HG02678 (cell line): Measurements from ENCODE around the gene CCDC9.
"Not testable (repeated sequence)": the region's sequence is repeated elsewhere in the genome, so short reads cannot be mapped to it uniquely, and the experiment has no call there.

Experiments used
- ATAC-seq: cut with Tn5 transposase; IDR thresholded peaks from one replicate; pipeline ENCODE4 v1.9.1; 2021; ENCODE audit warnings: mild to moderate bottlenecking, moderate library complexity; ENCODE audit not compliant: unreplicated experiment

The CCDC9 gene

DNA sequence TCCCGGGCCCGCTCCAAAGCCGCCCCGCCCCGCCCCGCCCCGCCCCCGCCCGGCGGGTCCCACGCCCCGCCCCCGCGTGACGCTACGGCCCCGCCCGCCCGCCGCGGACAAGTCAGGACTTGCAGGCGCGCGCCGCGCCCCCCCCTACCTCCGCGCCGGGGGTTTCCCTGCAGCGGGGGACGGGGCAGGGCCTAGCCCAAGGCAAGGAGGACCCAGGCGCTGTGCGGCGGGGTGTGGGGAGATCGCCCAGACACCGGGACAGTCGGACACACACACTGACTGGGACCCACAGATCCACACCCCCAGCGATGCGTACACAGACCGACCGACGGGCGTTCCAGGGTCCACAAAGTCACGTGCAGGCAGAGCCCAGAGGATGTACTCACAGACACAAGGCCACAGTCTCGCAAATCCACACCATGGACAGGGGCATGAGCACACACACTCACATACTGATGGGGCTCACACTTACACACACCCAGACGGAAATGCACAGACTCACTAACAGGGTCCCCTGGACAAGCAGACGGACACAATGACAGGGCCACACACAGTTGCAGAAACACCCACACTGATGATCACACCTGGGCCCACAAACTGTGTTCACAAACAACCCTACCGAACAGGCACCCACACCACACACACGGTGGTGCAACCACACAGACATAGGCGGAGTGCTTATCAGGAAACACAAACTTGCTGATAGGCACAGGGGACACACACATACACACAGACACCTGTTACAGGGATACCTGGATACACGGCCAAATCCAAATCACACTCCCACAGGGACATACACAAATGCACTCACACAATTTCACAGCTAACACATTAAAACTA, 24.9 kb upstream of the CCDC9 start:
- ATAC-seq = peak; percentile 37

DNA sequence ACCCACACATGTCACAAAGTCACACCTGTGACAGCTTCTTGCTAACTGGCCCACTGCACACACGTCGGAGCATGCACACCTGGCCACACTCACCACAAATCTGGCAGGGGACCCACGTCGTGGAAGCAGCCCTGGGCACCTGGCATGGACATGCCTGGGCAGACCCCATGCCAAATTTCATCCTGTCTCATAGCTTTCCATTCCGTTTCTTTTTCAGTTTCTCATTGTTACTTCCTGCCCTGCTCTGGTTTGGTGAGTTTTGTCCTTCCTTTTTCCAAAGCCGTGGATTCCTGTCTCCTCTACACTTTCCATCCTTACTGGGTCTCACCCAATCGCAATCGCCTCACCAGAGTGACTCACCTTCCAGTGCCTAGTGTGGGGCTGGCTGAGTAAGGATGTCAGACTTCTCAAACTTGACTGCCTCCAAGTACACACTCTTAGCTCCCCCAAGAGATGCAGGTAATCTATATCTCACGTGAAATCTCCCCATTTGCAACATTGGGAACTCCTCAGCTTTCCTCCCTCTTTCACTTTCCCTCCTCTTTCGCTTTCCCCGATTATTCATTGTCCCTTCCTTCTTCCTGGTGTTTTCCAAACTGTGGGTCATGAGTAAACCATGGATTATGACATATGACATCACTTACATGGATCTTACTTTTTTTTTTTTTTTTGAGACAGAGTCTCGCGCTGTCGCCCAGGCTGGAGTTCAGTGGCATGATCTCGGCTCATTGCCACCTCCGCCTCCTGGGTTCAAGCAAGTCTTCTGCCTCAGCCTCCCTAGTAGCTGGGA, 23.7 kb upstream of the CCDC9 start:
- no peak for ATAC-seq

DNA sequence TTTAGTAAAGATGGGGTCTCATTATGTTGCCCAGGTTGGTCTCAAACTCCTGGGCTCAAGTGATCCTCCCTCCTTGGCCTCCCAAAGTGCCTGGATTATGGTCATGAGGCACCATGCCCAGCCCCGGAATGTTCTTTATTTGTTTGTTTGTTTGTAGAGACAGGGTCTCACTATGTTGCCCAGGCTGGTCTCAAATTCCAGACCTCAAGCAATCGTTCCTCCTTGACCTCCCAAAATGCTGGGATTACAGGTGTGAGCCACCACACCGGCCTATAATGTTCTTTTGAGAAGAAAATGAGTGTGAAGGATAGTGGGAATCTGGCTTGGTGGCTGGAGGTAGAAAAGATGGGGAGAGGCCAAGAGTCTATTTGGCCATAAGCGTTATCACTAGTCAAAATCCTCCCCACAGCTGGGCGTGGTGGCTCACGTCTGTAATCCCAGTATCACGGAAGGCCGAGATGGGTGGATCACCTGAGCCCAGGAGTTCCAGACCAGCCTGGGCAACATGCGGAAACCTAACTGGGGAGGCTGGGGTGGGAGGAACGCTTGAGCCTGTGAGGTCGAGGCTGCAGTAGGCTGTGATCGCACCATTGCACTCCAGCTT, 20.2 kb upstream of the CCDC9 start:
- no peak for ATAC-seq

DNA sequence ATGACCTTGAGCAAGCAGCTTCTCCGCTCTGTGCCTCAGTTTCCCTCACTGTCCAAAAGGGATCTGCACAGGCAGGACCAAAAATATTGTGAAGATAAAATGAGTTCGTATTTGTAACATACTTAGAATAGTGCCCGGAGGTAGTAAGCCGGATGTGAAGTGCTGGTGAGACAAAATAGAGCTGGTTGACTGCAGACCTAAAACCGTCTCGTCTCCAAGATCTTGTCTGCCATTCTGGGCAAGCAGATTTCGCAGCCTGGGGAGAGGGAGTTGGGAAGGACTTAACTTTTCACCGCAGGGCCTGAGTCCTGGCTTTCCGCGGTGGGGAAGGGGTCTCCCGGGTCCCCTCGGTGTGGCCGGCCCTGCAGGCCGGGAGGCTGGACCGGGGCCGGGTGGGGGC, 17.2 kb upstream of the CCDC9 start:
- ATAC-seq = no peak

DNA sequence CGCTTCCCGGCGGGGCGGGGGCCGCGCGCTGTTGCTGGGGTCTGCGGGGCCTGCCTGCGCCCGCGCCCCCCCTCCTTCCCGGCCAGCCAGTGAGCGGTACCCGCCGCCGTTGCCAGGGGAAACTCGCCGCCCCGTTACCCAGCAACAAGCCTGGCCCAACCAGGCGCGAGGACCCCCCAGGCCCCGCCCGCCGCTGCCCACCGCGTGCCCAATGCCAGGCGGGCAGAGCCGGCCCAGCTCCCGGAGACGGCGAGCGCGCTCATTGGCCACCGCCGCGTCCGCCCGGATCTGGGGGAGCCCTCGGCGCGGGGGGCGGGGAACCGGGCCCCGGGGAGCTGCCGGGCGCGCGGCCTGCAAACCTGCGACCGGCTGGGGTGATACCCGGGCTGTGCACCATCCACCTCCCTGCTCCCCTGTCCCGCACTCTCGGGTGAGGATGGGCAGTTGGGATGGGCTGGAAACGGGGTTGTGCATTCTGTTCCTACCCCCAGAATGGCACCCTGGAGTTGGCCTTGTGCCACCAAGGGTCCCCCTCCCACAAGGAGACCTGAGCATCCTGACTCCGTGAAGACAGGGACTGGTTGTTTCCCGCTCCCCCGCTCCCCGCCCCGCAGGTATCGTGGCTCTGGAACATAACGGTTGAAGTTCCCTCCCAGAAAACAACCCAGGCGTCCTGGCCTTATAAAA, 16.6 kb upstream of the CCDC9 start:
- ATAC-seq = no peak

DNA sequence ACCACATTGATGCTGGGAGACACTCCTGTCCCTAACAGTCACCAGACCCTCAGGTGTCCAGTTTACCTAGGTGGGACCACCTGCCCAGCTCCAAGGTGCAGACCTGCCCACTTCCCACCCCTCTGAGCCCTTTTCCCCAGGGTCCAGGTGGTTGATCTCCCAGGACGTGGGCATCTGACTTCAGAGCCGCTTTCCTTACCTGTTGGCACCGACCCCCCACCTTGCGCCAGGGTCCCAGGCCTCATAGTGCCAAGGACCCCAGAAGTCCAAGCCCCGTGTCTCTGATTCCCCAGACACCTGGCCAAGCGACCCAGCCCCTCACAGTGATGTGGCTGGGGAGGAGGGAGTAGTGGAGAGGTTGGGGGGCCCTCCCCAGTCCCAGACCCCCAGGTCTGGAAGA, 15.8 kb upstream of the CCDC9 start:
- no peak for ATAC-seq

DNA sequence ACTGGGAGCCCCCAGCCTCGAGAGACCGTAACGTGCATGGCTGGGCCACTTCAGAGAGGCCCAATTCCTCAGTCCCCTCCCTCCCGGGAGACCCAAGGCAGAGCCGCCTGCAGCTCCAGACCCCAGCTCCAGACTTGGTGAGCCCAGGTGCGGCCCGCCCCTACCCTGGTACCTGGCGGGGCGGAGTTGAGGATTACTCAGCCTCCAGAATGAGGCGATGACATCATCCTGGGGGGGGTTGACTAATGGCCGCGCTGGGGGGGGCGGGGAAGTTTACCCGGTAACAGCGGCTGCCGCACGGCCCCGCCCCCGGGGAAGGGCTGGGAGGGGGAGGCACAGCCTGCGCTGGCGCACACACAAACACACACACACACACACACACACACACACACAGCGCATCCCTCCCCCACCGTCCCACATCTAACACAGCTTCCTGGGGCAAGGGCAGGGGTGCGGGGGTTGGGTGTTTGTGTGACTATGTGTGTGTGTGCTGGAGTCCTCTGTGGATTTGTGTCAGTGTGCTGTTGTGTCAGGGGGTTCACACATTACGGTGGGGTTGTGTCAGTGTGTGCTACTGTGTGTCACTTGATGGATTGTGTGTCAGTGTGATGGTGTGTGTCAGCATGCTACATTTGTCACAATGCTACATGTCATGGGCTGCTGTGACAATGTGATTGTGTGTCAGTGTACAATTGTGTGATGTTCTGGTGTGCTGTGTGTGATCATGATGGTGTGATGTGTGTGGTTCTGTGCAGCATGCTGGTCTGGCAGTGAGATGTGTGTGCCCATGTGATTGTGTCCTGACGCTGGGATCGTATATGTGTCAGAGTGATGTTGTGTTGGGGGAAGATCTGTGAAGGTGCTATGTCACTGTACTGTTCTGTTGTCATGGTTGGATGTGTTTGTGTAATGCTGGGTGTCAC, 15.1 kb upstream of the CCDC9 start:
- no peak for ATAC-seq

DNA sequence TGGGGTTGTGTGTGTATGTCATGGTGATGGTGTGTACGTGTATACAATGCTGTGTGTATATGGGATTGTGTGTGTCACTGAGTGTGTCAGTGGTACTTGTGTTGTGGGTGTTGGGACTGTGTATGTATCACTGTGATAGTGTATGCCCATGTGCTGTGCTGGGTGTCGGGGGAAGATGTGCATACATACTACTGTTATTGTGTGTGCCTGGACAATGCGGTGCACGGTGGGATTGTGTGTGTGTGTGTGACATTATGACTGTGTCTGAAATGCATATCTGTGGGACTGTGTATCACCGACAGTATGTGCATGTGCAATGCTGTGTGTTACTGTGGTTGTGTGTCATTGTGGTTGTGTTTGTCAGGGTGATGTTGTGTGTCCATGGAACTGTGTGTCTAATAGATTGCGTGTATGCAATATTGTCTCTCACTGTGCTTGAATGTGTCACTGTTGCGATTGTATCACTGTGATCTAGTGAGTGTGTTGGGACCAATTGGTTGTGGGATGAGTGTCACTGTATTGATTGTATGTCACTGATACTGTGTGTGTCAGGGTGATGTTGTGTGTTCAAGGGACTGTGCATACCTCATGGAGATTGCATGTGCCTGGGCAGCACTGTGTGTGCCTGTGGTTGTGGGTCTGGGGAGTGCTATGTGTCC, 14.3 kb upstream of the CCDC9 start:
- ATAC-seq = no peak

DNA sequence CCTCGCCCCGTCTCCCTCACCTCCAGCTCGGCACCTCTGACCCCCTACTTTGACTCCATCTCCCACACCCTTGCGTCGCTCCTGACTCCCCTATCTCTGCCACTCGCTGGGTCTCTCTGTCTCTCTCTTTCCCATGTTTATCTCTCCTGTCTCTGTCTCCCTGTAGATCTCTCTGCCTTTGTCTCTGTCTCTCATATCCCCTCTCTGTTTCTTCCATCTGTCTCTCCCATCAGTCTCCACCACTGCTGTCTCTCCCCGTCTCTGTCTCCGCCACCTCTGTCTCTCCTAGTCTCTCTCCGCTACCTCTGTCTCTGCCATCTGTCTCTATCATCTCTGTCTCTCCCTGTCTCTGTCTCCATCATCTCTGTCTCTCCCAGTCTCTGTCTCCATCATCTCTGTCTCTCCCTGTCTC, 13.0 kb upstream of the CCDC9 start:
- ATAC-seq = no peak

DNA sequence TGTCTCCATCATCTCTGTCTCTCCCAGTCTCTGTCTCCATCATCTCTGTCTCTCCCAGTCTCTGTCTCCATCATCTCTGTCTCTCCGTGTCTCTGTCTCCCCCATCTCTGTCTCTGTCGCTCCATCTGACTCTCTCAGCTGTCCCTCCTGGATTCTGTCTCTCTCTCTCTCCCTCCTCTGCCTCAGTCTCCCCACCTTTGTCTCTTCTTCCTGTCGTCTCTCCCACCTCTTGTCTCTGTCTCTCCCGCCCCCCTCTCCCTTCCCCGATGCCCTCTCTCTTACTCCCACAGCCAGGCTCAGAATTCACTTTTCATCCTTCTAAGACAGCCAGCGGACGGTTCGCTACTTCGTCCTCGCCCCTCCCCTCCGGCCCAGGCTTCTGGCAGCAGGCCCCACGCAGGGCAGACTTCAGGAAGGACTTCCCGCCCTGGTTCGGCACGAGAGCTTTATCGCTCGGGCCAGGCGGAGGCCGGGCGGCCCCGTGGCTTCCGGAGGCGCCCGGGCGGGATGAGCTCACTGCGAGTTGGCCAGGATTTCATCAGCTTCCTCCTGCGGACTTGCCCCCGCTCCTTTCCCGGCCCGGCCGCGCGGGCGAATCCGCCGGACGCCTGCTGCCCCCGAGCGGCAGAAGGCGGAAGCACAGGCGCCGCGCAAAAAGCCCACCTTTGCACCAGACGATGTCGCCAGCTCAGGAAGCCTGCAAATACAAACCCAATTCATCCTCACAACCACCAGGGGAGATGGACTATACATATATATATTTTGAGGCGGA, 12.4 kb upstream of the CCDC9 start:
- ATAC-seq = peak; percentile 64

DNA sequence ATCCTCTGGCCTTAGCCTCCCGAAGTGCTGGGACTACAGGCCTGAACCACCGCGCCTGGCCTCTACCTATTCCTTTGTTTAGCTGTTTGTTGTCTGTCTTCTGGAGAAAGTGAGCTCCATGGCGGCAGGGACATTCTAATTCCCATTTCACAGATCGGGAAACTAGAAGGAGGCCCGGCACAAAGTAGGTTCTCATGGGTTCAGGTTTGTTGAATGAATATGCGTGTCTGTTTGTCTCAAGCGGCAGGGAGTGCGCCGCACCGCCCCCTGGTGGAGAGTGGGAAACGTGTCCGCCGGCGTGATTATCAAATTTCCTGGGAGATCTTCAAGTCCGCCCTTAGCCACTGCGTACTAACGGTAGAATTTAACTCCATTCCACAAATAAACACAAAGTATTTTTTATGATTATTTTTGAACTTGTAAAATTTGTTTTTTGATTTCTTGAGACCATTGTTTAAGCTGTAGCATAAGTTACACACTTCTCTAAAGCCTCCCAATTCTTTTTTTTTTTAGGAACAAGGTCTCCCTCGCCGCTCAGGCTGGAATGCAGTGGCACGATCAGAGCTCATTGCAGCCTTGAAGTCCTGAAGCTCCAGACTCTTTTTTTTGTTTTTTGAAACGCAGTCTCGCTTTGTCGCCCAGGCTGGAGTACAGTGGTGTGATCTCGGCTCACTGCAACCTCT, 8.9 kb upstream of the CCDC9 start:
- ATAC-seq = no peak

DNA sequence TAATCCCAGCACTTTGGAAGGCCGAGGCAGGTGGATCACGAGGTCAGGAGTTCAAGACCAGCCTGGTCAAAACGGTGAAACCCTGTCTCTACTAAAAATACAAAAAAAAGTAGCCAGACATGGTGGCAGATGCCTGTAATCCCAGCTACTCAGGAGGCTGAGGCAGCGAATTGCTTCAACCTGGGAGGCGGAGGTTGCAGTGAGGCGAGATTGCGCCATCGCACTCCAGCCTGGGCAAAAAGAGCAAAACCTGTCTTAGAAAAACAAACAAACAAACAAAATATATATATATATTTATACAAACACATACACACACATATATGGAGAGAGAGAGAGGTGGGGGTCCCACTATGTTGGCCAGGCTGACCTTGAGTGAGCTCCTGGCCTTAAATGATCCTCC, 3.3 kb upstream of the CCDC9 start:
- ATAC-seq = not testable (repeated sequence)

DNA sequence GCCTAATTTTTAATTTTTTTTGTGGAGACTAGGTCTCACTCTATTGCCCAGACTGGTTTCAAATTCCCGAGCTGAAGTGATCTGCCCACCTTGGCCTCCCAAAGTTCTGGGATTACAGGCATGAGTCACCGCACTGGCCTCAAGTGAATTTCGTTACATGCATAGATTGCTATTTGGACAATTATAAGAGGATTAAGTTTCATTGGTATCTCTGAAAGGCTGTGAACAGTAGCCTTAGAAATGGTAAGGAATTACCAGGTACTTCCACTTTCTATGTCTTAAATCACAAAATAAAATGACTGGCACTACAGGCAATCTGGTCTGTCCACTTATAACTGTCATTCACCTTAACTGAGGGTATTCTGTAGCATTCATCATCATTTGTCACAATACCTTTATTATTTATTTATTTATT, 2.9 kb upstream of the CCDC9 start:
- no peak for ATAC-seq

DNA sequence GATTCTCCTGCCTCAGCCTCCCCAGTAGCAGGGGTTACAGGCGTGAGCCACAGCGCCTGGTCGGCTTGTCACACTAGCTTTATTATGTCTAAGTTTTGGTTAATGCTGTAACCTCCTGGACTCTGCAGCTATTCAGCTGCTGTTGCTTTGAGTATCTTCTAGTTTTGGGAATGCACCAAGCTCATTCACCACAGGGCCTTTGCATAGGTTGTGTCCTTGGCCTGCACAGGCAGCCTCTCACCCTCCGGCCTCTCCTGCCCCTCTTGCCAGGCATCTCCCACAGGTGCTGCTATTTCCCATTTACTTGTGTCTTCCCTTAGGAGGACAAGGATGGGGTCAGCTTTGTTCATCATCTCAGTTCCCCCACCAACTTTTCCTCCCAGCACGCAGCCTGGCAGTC, 2.4 kb upstream of the CCDC9 start:
- ATAC-seq = no peak

DNA sequence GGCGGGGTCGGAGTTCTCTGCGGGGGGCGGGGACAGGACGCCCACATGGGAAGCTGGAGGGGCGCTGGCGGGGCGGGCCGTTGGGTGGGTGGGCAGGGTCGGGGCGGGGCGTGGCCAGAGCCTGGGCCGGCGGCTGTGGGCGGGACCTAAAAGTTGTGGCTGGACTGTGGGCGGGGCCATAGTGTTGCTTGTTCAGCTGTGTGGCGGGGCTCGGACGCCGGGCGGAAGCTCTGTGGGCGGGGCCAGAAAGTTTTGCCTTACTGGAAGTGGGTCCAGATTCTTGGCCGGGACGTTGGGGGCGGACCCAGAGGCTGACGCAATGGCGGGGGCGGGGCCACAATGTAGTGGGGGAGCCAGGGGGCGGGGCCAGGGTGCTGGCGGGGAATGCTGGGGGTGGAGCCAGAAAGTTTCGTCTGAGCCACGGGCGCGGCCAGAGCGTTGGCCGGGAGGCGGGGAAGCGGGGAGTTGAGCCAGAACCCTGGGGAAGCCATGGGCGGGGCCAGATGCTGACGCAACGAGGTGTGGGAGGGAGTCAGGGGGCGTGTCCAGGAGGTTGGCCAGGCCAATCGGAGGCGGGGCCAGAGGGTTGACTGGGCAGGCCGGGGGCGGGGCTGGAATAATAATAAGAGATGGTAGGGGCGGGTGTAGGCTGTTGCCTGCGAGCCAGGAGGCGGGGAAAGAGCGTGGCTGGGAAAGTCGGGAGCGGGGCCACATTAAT, 527 bp downstream of the CCDC9 start:
- peak; percentile 68 for ATAC-seq

DNA sequence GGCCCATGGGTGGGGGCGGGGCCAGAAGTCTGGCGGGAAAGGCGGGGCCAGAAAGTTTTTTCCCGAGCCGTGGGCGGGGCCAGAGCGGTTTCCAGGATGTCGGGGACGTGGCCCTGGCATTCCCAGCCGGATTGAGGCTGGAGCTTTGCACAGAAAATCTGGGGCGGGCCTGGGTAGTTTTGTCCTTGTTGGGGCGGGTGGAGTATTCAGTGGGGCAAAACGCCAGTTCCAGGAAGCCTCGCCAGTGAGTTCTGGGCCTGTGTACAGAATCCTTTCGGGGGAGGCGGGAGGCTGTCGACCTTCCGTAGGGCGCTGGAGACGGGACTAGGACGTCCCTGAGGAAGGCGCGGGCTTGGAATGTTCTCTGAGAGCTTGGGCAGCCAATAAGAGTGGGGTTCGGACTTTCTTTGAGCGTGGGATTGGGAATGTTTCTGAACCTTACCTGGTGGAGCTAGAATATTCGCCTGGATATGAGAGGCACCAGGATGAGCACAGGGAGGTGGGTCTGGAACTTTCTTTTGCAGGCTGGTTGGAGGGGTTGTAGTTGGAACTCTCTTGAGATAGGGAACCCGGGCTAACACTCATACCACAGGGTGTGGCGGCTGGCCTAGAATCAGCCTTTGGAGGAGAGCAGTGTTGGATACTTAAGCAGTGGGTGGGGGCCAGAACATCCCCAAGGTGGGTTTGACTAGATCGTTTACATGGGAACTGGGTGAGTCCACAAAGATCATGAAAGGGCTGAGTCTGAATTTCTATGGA, 1.3 kb downstream of the CCDC9 start:
- ATAC-seq = no peak

DNA sequence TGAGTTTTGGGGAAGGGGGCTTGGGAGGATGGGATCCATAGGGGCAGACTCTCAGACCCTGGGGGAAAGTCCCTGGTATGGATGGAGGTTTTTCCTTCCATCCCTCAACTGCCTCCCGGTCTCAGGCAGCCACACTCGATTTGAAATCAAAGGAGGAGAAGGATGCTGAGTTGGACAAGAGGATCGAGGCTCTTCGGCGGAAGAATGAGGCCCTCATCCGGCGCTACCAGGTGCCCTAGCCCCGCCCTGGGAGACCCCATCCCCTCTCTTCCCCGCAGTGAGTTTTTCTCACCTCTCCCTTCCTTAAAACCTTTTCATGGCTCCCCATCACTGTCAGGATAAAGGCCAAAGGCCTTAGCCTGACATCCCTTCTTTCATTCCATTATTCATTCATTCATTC, 2.1 kb downstream of the CCDC9 start:
- ATAC-seq = no peak
